GM06990 (cell line): ENCODE data around the gene FRMD4A.

Experiments
- DNase-seq: peaks from one replicate; pipeline ENCODE4 v3.0.0-alpha.2; 2011; ENCODE audit not compliant: insufficient read length; ENCODE audit errors: extremely low read depth
- H3K27me3 ChIP-seq: replicated peaks from 2 replicates; pipeline ENCODE4 v1.6.0; 2011; ENCODE audit warnings: low read length; ENCODE audit not compliant: control insufficient read depth, insufficient read depth
- H3K36me3 ChIP-seq: 2 replicates; pipeline ENCODE4 v1.5.1; 2011; ENCODE audit warnings: low read length; ENCODE audit not compliant: control insufficient read depth, insufficient read depth
- H3K4me3 ChIP-seq: replicated peaks from 2 replicates; pipeline ENCODE4 v1.5.1; 2011; ENCODE audit warnings: low read depth, mild to moderate bottlenecking, control low read depth, low read length
- CTCF ChIP-seq: IDR thresholded peaks from 2 replicates; pipeline ENCODE4 v1.5.1; 2011; ENCODE audit warnings: low read length, control low read depth, mild to moderate bottlenecking, inconsistent platforms; ENCODE audit not compliant: insufficient read depth, poor library complexity, severe bottlenecking

FRMD4A gene

GRCh38 chr10:13942035-13942434 is 388.7 kb downstream of the FRMD4A start:
- TF ChIP-seq CTCF = no peak

GRCh38 chr10:13939391-13939790 is 391.3 kb downstream of the FRMD4A start:
- no peak for DNase-seq
- no peaks in the 10 kb centered on the region for H3K27me3 ChIP-seq

More at GRCh38 chr10:13942035-13942434, 388.7 kb downstream of the FRMD4A start:
- H3K36me3 ChIP-seq = no peaks in the 10 kb centered on the region; the same call in none of the 2 replicates
- peak; percentile 76 for DNase-seq
- no peaks in the 10 kb centered on the region for H3K27me3 ChIP-seq
- H3K4me3 ChIP-seq = no peak overlapping the region

GRCh38 chr10:13938950-13939349 is 391.8 kb downstream of the FRMD4A start:
- no peak for TF ChIP-seq CTCF
- DNase-seq = no peak
- no peaks in the 10 kb centered on the region for H3K27me3 ChIP-seq
- H3K36me3 ChIP-seq = no peaks in the 10 kb centered on the region; the same call in 1 of the 2 replicates
- no peak overlapping the region for H3K4me3 ChIP-seq

More at GRCh38 chr10:13939391-13939790, 391.3 kb downstream of the FRMD4A start:
- H3K4me3 ChIP-seq = no peak overlapping the region
- no peaks in the 10 kb centered on the region; the same call in 1 of the 2 replicates for H3K36me3 ChIP-seq
- no peak for TF ChIP-seq CTCF

GRCh38 chr10:13936826-13937225 is 393.9 kb downstream of the FRMD4A start:
- Histone ChIP-seq H3K36me3 (no peaks in the 10 kb centered on the region; the same call in 1 of the 2 replicates), H3K4me3 (no peak overlapping the region), H3K27me3 (no peaks in the 10 kb centered on the region)
- TF ChIP-seq CTCF = no peak
- DNase-seq = no peak

- no peak overlapping the region for H3K4me3 ChIP-seq
- no peaks in the 10 kb centered on the region for H3K27me3 ChIP-seq
- no peak for TF ChIP-seq CTCF
- H3K36me3 ChIP-seq = no peaks in the 10 kb centered on the region; the same call in 1 of the 2 replicates
- DNase-seq = no peak
Observed at GRCh38 chr10:13930120-13930519, 400.6 kb downstream of the FRMD4A start.

GRCh38 chr10:13928451-13928850 is 402.3 kb downstream of the FRMD4A start:
- no peaks in the 10 kb centered on the region; the same call in 1 of the 2 replicates for H3K36me3 ChIP-seq
- H3K4me3 ChIP-seq = no peak overlapping the region
- H3K27me3 ChIP-seq = no peaks in the 10 kb centered on the region
- no peak for TF ChIP-seq CTCF
- no peak for DNase-seq
